DOHH2 (cell line): ENCODE data around the gene CEP20.

Experiments
- EZH2phosphoT487 ChIP-seq: fragments of 200-600 bp; sonication (generic); IDR thresholded peaks from 2 replicates; pipeline ENCODE4 v1.6.1; 2017; ENCODE audit warnings: borderline replicate concordance, mild to moderate bottlenecking, antibody characterized with exemption, low read length, moderate library complexity, mixed read lengths
- TF ChIP-seq, protein P1 (sequence below): fragments of 200-600 bp; sonication (generic); IDR thresholded peaks from one replicate; pipeline ENCODE4 v1.5.1; 2014; ENCODE audit warnings: antibody characterized with exemption, mild to moderate bottlenecking, low read depth, low read length; ENCODE audit not compliant: poor library complexity, severe bottlenecking

DNA sequence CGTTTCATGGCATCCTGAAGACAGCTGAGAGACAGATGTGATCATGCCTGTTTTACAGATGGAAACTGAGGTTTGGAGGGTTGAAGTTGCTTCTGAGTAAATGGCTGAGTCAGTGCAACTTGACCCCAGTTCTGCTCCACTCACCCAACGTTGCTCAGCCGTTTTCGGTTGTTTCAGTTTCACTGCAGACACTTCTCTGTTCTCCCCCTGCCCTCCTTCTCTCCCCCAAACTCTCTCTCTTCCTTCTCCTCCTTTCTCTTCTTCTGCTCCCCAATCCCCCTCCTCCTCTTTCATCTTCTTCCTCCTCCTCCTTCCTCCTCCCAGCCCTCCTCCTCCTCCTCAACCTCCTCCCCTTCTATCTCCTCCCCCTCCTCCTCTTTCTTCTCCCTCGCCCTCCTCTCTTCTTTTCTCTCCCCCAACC lies 9.4 kb upstream of the CEP20 start:
- TF ChIP-seq, protein P1, sequence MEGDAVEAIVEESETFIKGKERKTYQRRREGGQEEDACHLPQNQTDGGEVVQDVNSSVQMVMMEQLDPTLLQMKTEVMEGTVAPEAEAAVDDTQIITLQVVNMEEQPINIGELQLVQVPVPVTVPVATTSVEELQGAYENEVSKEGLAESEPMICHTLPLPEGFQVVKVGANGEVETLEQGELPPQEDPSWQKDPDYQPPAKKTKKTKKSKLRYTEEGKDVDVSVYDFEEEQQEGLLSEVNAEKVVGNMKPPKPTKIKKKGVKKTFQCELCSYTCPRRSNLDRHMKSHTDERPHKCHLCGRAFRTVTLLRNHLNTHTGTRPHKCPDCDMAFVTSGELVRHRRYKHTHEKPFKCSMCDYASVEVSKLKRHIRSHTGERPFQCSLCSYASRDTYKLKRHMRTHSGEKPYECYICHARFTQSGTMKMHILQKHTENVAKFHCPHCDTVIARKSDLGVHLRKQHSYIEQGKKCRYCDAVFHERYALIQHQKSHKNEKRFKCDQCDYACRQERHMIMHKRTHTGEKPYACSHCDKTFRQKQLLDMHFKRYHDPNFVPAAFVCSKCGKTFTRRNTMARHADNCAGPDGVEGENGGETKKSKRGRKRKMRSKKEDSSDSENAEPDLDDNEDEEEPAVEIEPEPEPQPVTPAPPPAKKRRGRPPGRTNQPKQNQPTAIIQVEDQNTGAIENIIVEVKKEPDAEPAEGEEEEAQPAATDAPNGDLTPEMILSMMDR: no peak
- no peak for TF ChIP-seq EZH2phosphoT487
